ENCODE results near the gene ZDHHC14.
"Not testable (repeated sequence)": the region's sequence is repeated elsewhere in the genome, so short reads cannot be mapped to it uniquely, and the experiment has no call there.

DNA sequence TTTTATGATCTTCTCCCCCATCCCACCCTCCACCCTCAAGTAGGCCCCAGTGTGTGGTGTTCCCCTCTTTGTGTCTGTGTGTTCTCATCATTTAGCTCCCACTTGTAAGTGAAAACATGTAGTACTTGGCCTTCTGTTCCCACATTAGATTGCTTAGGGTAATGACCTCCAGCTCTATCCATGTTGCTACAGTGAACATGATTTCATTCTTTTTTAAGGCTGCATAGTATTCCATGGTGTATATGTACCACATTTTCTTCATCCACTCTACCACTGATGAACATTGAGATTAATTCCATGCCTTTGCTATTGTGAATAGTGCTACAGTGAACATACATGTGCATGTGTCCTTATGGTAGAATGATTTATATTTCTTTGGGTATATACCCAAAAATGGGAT, 196.0 kb downstream of the ZDHHC14 start:
- TF ChIP-seq, protein P1, sequence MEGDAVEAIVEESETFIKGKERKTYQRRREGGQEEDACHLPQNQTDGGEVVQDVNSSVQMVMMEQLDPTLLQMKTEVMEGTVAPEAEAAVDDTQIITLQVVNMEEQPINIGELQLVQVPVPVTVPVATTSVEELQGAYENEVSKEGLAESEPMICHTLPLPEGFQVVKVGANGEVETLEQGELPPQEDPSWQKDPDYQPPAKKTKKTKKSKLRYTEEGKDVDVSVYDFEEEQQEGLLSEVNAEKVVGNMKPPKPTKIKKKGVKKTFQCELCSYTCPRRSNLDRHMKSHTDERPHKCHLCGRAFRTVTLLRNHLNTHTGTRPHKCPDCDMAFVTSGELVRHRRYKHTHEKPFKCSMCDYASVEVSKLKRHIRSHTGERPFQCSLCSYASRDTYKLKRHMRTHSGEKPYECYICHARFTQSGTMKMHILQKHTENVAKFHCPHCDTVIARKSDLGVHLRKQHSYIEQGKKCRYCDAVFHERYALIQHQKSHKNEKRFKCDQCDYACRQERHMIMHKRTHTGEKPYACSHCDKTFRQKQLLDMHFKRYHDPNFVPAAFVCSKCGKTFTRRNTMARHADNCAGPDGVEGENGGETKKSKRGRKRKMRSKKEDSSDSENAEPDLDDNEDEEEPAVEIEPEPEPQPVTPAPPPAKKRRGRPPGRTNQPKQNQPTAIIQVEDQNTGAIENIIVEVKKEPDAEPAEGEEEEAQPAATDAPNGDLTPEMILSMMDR (IDR thresholded peaks at IDR 0.05; ENCODE audit: low read depth, low read length) = not testable (repeated sequence)
- TF ChIP-seq POLR2A (IDR thresholded peaks at IDR 0.05; ENCODE audit: extremely low read depth, insufficient read length) = not testable (repeated sequence)

Measured in NB4 (cell line).